ENCODE measurements around the gene MOV10.

DNA sequence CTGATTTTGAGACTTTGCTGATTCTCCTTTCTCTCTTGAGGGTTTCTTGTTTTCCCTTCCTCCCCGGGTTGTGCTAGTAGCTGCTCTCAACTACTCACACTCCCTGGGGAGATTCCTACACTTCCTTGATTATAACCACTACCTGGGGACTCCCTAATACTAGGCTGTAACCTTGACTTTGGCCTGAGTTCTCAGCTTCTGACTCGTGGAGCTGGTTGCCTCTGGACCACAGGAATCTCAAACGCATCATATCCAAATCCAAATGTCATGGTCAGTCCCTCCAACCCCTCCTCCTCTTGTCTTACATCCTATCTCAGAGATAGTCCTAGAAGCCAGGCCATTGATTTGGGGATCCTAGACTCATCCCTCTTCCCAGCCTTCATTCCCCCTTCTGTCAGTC lies 12.0 kb downstream of the MOV10 start:
- TF ChIP-seq, protein P1, sequence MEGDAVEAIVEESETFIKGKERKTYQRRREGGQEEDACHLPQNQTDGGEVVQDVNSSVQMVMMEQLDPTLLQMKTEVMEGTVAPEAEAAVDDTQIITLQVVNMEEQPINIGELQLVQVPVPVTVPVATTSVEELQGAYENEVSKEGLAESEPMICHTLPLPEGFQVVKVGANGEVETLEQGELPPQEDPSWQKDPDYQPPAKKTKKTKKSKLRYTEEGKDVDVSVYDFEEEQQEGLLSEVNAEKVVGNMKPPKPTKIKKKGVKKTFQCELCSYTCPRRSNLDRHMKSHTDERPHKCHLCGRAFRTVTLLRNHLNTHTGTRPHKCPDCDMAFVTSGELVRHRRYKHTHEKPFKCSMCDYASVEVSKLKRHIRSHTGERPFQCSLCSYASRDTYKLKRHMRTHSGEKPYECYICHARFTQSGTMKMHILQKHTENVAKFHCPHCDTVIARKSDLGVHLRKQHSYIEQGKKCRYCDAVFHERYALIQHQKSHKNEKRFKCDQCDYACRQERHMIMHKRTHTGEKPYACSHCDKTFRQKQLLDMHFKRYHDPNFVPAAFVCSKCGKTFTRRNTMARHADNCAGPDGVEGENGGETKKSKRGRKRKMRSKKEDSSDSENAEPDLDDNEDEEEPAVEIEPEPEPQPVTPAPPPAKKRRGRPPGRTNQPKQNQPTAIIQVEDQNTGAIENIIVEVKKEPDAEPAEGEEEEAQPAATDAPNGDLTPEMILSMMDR (IDR thresholded peaks at IDR 0.05; ENCODE audit: extremely low read depth in 1 of 2, insufficient read depth in 1 of 2, low read depth in 1 of 2, low read length in 2 of 2) = no peak
- TF ChIP-seq POLR2A (IDR thresholded peaks at IDR 0.05; ENCODE audit: low read depth, low read length) = no peak
- TF ChIP-seq JUN (IDR thresholded peaks at IDR 0.05; ENCODE audit: borderline replicate concordance, insufficient read depth, insufficient read length, low read depth) = no peak
- no peak for TF ChIP-seq EZH2 (IDR thresholded peaks at IDR 0.05; ENCODE audit: borderline replicate concordance, low read depth, low read length, severe bottlenecking)
- no peak for TF ChIP-seq POLR2AphosphoS5 (IDR thresholded peaks at IDR 0.05; ENCODE audit: insufficient read depth, low read depth, low read length)
- TF ChIP-seq, protein P2, sequence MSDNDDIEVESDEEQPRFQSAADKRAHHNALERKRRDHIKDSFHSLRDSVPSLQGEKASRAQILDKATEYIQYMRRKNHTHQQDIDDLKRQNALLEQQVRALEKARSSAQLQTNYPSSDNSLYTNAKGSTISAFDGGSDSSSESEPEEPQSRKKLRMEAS (IDR thresholded peaks at IDR 0.05; ENCODE audit: insufficient read depth, insufficient read length) = no peak
- no peak for TF ChIP-seq FOS (IDR thresholded peaks at IDR 0.05; ENCODE audit: borderline replicate concordance, insufficient read depth, low read length)
- no peak for TF ChIP-seq MYC (IDR thresholded peaks at IDR 0.05; ENCODE audit: low read depth, low read length)
- no peak for TF ChIP-seq GATA2 (IDR thresholded peaks at IDR 0.05; ENCODE audit: insufficient read depth, insufficient read length, low read depth, low read length)
